ENCODE results near the gene CUBN.

The CUBN gene

GRCh38 chr10:17067376-17068264, 62.0 kb downstream of the CUBN start:
- peaks cover 1% of the 10 kb centered on the region for H3K4me1 ChIP-seq (ENCODE audit: insufficient read depth, low read length)

DNA sequence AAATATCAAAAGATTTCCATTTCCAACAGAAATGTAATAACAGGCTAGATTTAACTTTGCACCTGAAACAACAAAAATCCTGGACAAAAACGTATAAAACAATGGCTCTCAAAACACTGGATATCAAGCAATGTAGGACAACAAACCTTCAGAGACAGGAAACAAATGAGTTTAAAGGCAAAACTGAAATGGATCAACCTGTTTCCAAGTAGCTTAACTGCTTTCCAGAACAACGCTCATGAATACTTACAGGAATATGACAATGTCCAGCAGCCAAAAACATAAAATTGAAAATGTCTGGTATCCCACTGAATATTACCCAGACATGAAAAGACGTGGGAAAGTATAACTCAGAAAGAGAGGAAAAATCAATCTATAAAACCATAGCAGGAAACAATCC, 62.8 kb downstream of the CUBN start:
- H2AFZ ChIP-seq (ENCODE audit: low read depth, low read length): no peak overlapping the region
- no peak overlapping the region for H3K4me3 ChIP-seq (ENCODE audit: low read length)
- H3K9me3 ChIP-seq (ENCODE audit: low read length): peaks cover 3% of the 10 kb centered on the region
- peaks cover 5% of the 10 kb centered on the region for H3K4me1 ChIP-seq (ENCODE audit: insufficient read depth, low read length)
- H3K27me3 ChIP-seq (ENCODE audit: insufficient read depth, low read length): no peaks in the 10 kb centered on the region
- H3K36me3 ChIP-seq (ENCODE audit: insufficient read depth, low read length): no peaks in the 10 kb centered on the region

More at GRCh38 chr10:17067376-17068264, 62.0 kb downstream of the CUBN start:
- Histone ChIP-seq H3K4me3 (ENCODE audit: low read length) (no peak overlapping the region), H2AFZ (ENCODE audit: low read depth, low read length) (no peak overlapping the region), H3K27me3 (ENCODE audit: insufficient read depth, low read length) (no peaks in the 10 kb centered on the region), H3K9me3 (ENCODE audit: low read length) (peaks cover 3% of the 10 kb centered on the region), H3K36me3 (ENCODE audit: insufficient read depth, low read length) (no peaks in the 10 kb centered on the region)

- Histone ChIP-seq H2AFZ (ENCODE audit: low read depth, low read length) (no peak overlapping the region), H3K4me1 (ENCODE audit: insufficient read depth, low read length) (peaks cover 5% of the 10 kb centered on the region), H3K36me3 (ENCODE audit: insufficient read depth, low read length) (no peaks in the 10 kb centered on the region), H3K9me3 (ENCODE audit: low read length) (peaks cover 3% of the 10 kb centered on the region), H3K27me3 (ENCODE audit: insufficient read depth, low read length) (no peaks in the 10 kb centered on the region), H3K4me3 (ENCODE audit: low read length) (no peak overlapping the region)
These were observed 63.6 kb downstream of the CUBN start for GRCh38 chr10:17066000-17066399.

- H3K4me3 ChIP-seq (ENCODE audit: low read length): no peak overlapping the region
- peaks cover 3% of the 10 kb centered on the region for H3K9me3 ChIP-seq (ENCODE audit: low read length)
- H2AFZ ChIP-seq (ENCODE audit: low read depth, low read length): no peak overlapping the region
- H3K4me1 ChIP-seq (ENCODE audit: insufficient read depth, low read length): peaks cover 5% of the 10 kb centered on the region
- H3K27me3 ChIP-seq (ENCODE audit: insufficient read depth, low read length): no peaks in the 10 kb centered on the region
- H3K36me3 ChIP-seq (ENCODE audit: insufficient read depth, low read length): no peaks in the 10 kb centered on the region
These were observed 64.3 kb downstream of the CUBN start for GRCh38 chr10:17065273-17065672.

DNA sequence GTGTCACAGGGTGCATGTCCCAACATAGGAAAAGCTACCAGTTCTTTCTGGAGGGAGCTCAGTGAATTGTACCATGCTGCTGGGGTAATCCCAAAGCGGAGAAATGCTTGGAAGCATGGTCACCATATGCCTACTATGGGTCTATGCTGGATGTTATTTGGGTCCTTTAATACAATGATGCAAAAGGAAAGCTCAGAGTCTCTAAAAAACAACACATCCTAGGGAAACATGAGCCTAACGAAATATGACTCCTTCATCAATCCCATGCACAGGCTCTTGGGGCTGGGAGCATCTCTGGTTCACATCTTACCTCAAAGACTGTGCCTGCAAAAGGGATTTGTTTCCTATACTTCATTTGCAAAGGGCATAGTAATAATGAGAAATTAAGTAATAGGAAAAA, 65.2 kb downstream of the CUBN start:
- H3K9me3 ChIP-seq (ENCODE audit: low read length): peaks cover 3% of the 10 kb centered on the region
- H3K36me3 ChIP-seq (ENCODE audit: insufficient read depth, low read length): no peaks in the 10 kb centered on the region
- no peak overlapping the region for H3K4me3 ChIP-seq (ENCODE audit: low read length)
- no peak overlapping the region for H2AFZ ChIP-seq (ENCODE audit: low read depth, low read length)
- H3K4me1 ChIP-seq (ENCODE audit: insufficient read depth, low read length): peaks cover 5% of the 10 kb centered on the region
- H3K27me3 ChIP-seq (ENCODE audit: insufficient read depth, low read length): no peaks in the 10 kb centered on the region

DNA sequence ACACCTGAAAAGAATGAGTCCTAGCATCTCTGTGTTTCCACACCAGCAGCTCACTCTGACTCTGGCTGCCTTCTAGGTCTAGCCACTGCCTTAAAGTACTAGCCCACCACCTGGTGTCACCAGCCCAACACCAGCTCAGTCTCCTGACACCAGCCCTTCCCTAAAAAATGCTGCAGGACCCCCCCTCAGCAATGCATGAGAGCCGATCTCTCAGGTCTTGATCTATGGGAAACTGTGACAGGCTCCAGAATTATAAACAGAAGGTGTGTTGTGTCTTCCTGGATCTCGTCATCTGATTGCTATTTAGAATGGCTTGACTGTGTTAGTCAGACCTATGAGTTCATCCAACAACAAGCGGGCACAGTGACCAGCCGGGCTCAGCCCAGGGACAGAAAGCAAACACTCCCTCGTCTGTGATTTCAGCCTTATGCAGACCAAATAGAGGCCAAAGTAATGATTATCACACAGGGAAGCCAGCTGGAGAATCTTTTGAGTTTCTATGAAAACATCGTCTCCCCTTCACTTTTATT, 66.6 kb downstream of the CUBN start:
- Histone ChIP-seq H2AFZ (ENCODE audit: low read depth, low read length) (no peak overlapping the region), H3K9me3 (ENCODE audit: low read length) (no peaks in the 10 kb centered on the region), H3K4me1 (ENCODE audit: insufficient read depth, low read length) (peaks cover 5% of the 10 kb centered on the region), H3K4me3 (ENCODE audit: low read length) (no peak overlapping the region), H3K27me3 (ENCODE audit: insufficient read depth, low read length) (no peaks in the 10 kb centered on the region), H3K36me3 (ENCODE audit: insufficient read depth, low read length) (no peaks in the 10 kb centered on the region)

- Histone ChIP-seq H3K4me1 (ENCODE audit: insufficient read depth, low read length) (peaks cover 5% of the 10 kb centered on the region), H3K9me3 (ENCODE audit: low read length) (no peaks in the 10 kb centered on the region), H3K36me3 (ENCODE audit: insufficient read depth, low read length) (no peaks in the 10 kb centered on the region), H2AFZ (ENCODE audit: low read depth, low read length) (no peak overlapping the region), H3K27me3 (ENCODE audit: insufficient read depth, low read length) (no peaks in the 10 kb centered on the region), H3K4me3 (ENCODE audit: low read length) (no peak overlapping the region)
These were observed 67.1 kb downstream of the CUBN start for GRCh38 chr10:17062493-17062892.

GRCh38 chr10:17062009-17062408, 67.6 kb downstream of the CUBN start:
- Histone ChIP-seq H3K36me3 (ENCODE audit: insufficient read depth, low read length) (no peaks in the 10 kb centered on the region), H2AFZ (ENCODE audit: low read depth, low read length) (no peak overlapping the region), H3K9me3 (ENCODE audit: low read length) (no peaks in the 10 kb centered on the region), H3K4me1 (ENCODE audit: insufficient read depth, low read length) (peaks cover 5% of the 10 kb centered on the region), H3K4me3 (ENCODE audit: low read length) (no peak overlapping the region), H3K27me3 (ENCODE audit: insufficient read depth, low read length) (no peaks in the 10 kb centered on the region)

DNA sequence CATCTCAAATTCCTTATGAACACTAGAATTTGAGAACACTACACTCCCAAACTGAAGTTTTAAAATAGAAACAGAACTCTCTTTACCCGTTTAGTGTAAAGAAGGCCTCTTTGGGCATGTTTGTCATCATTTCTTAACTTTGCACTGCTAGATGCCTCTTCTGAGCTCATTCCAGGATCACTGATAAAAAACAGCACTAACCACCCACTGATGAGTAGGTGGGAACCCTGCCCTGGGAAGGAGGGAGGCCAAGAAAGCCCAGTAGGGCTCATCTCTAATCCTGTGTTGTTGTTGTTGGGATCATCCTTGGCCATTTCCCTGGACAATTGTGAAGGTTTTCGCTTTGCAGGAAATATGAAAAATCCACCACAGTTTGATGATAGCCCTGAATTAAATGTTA, 68.2 kb downstream of the CUBN start:
- H3K4me1 ChIP-seq (ENCODE audit: insufficient read depth, low read length): peaks cover 5% of the 10 kb centered on the region
- no peak overlapping the region for H3K4me3 ChIP-seq (ENCODE audit: low read length)
- H3K36me3 ChIP-seq (ENCODE audit: insufficient read depth, low read length): no peaks in the 10 kb centered on the region

DNA sequence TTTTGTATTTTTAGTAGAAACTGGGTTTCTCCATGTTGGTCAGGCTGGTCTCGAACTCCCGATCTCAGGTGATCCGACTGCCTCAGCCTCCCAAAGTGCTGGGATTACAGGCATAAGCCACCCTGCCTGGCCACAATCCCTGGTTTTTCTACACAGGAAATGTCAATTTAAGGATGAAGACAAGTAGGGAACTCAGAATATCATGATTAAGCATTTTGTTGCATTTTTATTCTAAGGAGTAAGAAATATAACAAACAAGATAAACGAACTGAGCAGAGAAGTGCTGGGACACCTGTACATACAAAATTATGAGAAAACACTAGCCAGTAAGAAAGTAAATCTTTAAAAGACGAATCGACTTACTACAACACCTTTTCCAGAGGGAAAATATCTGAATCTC, 69.3 kb downstream of the CUBN start:
- H3K36me3 ChIP-seq (ENCODE audit: insufficient read depth, low read length): no peaks in the 10 kb centered on the region
- no peak overlapping the region for H3K4me3 ChIP-seq (ENCODE audit: low read length)
- H3K4me1 ChIP-seq (ENCODE audit: insufficient read depth, low read length): peaks cover 5% of the 10 kb centered on the region
- H3K27me3 ChIP-seq (ENCODE audit: insufficient read depth, low read length): no peaks in the 10 kb centered on the region
- H2AFZ ChIP-seq (ENCODE audit: low read depth, low read length): no peak overlapping the region
- H3K9me3 ChIP-seq (ENCODE audit: low read length): no peaks in the 10 kb centered on the region

More for the DNA sequence above, 68.2 kb downstream of the CUBN start:
- Histone ChIP-seq H3K9me3 (ENCODE audit: low read length) (no peaks in the 10 kb centered on the region), H3K27me3 (ENCODE audit: insufficient read depth, low read length) (no peaks in the 10 kb centered on the region), H2AFZ (ENCODE audit: low read depth, low read length) (no peak overlapping the region)

DNA sequence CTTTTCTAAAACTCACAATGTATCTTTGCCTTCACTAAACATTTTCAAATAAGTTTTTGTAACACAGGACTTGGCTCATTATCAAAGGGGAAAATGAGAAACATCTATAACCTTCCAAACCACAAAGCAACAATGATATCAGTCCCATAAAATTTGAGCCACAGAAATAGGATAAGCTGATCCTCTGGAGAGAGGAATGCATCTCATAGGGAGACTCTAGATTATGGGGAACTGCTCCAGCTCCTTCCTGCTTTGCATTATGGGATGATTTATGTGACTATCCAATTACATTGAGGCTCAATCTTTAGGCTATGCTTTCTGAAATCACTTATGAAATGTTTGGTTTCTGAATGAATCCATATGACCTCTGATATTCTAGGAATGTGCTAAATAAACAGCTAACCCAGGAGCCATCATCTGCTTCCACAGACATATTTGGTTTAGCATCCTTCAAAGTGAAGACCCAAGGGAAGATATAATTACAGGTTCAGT, 70.4 kb downstream of the CUBN start:
- Histone ChIP-seq H3K4me3 (ENCODE audit: low read length) (no peak overlapping the region), H2AFZ (ENCODE audit: low read depth, low read length) (no peak overlapping the region), H3K9me3 (ENCODE audit: low read length) (no peaks in the 10 kb centered on the region), H3K36me3 (ENCODE audit: insufficient read depth, low read length) (no peaks in the 10 kb centered on the region), H3K27me3 (ENCODE audit: insufficient read depth, low read length) (no peaks in the 10 kb centered on the region), H3K4me1 (ENCODE audit: insufficient read depth, low read length) (peaks cover 5% of the 10 kb centered on the region)

DNA sequence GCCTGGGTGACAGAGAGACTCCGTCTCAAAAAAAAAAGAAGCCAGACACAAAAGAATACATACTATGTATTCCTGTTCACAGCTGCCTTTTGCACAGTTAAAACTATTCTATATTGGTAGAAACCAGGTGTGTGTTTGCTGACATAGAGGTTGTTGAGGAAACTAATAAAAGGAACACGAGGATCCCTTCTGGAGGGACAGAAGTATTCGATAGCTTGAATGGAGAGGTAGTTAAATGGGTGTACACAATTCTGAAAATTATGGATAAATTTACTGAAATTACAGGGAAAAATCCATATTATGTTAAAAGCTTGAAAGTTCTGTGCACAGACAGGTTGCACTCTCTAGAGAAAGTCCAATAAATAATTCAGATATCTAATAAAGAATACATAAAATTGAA, 71.5 kb downstream of the CUBN start:
- no peak overlapping the region for H2AFZ ChIP-seq (ENCODE audit: low read depth, low read length)
- peaks cover 2% of the 10 kb centered on the region for H3K9me3 ChIP-seq (ENCODE audit: low read length)
- no peak overlapping the region for H3K4me3 ChIP-seq (ENCODE audit: low read length)
- peaks cover 5% of the 10 kb centered on the region for H3K4me1 ChIP-seq (ENCODE audit: insufficient read depth, low read length)
- H3K36me3 ChIP-seq (ENCODE audit: insufficient read depth, low read length): no peaks in the 10 kb centered on the region
- no peaks in the 10 kb centered on the region for H3K27me3 ChIP-seq (ENCODE audit: insufficient read depth, low read length)

DNA sequence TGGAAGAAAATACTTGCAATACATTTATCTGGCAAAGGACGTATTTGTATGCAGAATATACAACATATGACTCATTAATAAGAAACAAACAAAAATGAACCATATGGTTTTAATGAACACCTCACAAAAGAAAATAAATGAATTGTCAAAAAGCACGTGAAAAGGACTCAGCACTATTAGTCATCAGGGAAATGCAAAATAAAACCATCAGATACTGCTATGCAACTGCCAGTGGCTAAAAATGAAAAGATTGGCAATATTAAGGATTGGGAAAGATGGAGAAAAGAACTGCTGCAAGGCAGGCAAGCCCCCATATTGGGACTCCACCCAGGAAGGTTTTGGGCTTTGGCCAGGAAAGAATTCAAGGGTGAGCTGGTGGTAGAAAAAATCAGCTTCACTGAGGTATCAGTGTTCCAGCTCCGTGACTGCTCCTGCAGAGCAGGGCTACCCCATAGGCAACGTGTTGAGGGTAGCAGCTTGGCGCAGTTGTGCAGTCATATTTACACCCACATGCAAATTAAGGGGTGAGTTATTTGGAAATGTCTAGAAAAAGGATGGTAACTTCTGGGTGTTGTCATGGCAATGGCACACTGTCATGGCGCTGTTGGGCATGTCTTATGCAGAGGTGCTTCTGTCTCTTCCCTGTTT, 72.7 kb downstream of the CUBN start:
- peaks cover 2% of the 10 kb centered on the region for H3K9me3 ChIP-seq (ENCODE audit: low read length)
- H3K4me1 ChIP-seq (ENCODE audit: insufficient read depth, low read length): no peaks in the 10 kb centered on the region
- no peak overlapping the region for H2AFZ ChIP-seq (ENCODE audit: low read depth, low read length)
- H3K27me3 ChIP-seq (ENCODE audit: insufficient read depth, low read length): no peaks in the 10 kb centered on the region
- no peak overlapping the region for H3K4me3 ChIP-seq (ENCODE audit: low read length)
- H3K36me3 ChIP-seq (ENCODE audit: insufficient read depth, low read length): no peaks in the 10 kb centered on the region
